Esophagus mucosa (tissue), 1 donor: ENCODE data around the gene AP2M1. TPM values are rescaled to one million over a fixed set of nuclear protein-coding genes. Genes with fewer than 3 reads are reported as not detected.

Experiments
- ATAC-seq: fragments of 200-7000 bp; cut with Tn5 transposase; one replicate; pipeline ENCODE4 v1.9.1; 2020
- total RNA-seq: library from RNA; stranded (reverse); gene quantifications from one replicate; pipeline ENCODE4 v1.2.4, GENCODE V29; 2023
- donor health status: DM: yes; HTN: yes; CAD: no.

The AP2M1 gene
- total RNA-seq, 1 donor from 2014 or later: 235 TPM

DNA sequence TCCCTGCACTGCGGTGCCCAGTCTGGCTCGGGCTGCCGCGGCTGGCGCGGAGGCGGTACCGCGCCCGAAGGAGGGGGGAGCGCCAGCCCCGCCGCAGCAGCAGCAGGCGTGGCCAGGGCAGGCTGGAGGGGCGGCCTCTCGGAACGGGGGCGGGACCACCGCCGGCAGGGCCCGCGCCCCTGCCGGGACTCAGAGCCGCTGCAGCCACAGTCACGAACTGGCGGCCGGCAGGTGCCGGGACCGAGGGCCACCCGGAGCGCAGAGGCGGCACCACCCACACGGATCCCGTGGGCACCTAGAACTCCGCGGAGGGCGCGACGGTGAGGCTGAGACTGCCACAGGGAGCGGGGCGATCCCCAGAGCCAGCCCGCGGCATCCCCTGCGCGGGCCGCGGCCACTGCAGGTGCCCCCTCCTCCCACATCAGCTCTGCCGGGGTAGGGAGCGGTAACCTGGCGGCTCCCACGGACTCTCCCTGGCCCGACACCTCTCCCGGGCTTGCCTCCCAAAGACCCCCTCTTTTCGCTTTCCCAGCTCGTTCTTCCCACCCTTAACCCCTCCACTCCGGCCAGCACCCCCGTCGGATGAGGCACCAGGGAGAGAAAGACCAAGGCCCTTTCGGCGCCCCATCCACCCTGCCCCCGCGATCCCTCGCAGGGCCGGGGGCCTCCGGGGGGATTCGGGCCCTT, 54.9 kb downstream of the AP2M1 start, which contains the start of gene VWA5B2:
TSS of gene VWA5B2 (plus strand) at position 192 of the 687 bp plus-strand sequence. CDS start 944 bp downstream, outside the sequence.
- peak; percentile 61 for ATAC-seq

DNA sequence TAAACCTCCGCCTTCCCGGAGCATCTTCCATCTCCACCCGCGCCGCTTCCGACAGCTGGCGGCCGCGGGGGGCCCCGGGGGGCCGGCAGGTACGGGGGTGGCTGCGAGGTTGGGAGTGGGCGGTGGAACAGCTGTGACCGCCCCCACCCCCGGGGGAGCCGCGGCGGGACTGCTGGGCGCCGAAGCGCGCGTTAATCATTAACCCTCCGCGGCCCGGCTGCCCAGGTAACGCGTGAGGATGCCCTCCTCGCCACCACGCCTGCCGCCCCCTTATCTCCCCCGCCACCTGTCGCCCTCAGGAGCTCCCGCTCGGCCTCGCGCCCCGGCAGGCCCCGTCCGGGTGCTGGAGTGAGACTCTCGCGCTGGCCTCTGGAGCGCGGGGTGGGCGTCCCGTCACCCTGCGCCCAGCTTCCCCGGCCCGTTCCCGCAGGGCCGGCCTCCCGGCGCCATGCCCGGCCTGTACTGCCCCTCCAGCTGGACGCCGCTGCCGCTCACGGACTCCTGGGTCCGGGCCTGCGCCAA, 55.5 kb downstream of the AP2M1 start:
- no peak for ATAC-seq

DNA sequence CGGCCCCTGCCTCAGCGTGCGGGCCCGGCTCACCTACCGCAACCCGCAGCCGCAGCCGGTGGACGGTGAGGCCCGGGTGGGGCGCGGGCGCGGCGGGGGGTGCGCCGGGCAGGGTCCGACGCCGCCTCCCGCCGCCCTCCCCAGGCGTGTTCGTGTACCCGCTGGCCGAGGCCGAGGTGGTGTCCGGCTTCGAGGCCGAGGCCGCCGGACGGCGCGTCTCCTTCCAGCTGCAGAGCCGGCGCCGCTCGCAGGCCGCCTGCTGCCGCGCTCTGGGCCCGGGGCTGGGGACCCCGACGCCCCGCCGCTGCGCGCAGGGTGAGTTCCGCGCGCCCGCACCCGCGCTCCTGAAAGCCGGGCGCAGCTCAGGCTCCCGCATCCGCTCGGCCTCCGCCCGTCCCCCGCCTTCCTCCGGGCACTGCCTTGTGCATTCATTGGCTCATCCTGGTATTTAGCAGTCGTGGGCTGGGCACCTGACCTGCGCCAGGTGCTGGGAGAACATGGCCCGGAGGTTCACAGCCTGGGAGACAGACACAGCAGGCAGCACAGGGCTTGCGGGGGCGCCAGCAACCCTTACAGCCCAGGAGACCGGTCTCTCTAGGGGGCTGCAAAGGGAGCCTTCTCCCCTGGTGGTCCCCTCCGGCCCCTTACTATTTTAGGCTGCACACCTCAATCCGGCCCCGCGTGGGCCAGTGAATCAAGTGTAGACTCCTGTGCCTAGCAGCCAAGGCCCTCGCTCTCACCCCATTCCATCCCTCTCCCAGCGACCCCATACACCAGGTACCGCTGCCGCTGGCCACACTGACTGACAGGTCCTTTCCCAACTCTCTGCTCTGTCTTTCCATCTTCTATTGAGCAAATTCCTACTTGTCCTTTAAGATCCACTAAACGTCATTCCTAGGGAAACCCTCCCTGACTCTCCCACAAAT, 56.2 kb downstream of the AP2M1 start:
- ATAC-seq: peak; percentile 65

DNA sequence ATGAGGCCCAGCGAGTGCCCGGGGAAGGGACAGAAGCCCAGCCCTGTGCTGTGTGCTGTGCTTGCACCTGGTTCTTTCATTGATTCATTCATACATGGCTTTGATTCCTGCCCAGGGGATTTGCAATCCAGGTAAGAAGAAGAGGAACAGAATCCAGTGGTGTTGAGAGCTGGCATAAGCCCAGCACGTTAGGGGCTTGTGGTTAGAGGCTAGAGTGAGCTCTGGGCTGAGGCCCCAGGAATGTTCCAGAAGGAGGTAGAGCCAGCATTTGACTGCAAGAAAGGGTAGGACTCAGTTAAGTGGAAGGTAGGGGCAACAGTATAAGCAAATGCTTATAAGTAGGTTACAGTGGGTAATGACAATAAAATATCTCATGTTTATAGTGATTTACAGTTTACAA, 57.0 kb downstream of the AP2M1 start:
- no peak for ATAC-seq

DNA sequence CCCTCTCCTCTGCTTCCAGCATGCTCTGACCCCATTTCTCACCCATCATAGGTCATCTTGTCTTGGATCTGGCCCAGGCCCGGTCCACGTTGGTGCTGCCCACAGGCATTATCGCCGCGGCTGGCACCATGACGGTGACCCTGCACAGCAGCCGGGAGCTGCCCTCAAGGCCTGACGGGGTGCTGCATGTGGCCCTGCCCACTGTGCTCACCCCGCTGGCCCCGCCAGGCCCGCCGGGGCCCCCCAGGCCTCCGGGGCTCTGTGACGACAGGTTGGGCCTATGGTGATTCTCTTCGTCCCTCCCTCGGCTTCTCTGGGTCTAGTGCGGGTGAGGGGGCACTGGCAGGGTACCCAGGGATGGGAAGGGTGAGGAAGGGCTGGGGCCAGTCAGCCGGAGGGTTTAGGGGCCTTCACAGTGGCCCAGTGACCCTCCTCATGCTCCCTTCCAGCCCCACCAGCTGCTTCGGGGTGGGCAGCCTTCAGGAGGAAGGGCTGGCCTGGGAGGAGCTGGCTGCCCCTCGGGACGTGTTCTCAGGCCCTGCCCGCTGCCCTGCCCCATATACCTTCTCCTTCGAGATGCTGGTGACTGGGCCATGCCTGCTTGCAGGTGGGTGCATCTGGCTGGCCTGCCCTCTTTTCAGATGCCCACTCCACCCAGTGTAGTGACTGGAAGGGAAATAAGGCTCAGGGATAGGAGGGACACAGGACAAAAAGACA, 58.6 kb downstream of the AP2M1 start:
- no peak for ATAC-seq

Other genes with a start within 250 kb of the AP2M1 start
- gene ABCC5, start 157.0 kb upstream of the AP2M1 start, total RNA-seq: 35.8 TPM
- not detected for gene HTR3D, start 143.1 kb upstream of the AP2M1 start, total RNA-seq
- not detected for gene HTR3C, start 121.8 kb upstream of the AP2M1 start, total RNA-seq
- not detected for gene HTR3E, start 77.8 kb upstream of the AP2M1 start, total RNA-seq
- gene EIF2B5, start 39.5 kb upstream of the AP2M1 start, total RNA-seq: 21.8 TPM
- gene DVL3, start 19.5 kb upstream of the AP2M1 start, total RNA-seq: 29.2 TPM
- 45.3 TPM for gene ABCF3, start 11.3 kb downstream of the AP2M1 start, total RNA-seq
- not detected for gene VWA5B2, start 54.7 kb downstream of the AP2M1 start, total RNA-seq
- 28.9 TPM for gene ALG3, start 74.1 kb downstream of the AP2M1 start, total RNA-seq
- gene EEF1AKMT4, start 74.8 kb downstream of the AP2M1 start, total RNA-seq: 7.1 TPM
- gene CAMK2N2, start 86.7 kb downstream of the AP2M1 start, total RNA-seq: 0.24 TPM
- gene ECE2, start 101.2 kb downstream of the AP2M1 start, total RNA-seq: not detected
- gene PSMD2, start 124.4 kb downstream of the AP2M1 start, total RNA-seq: 126 TPM
- gene EIF4G1, start 139.8 kb downstream of the AP2M1 start, total RNA-seq: 339 TPM
- 7.3 TPM for gene FAM131A, start 162.7 kb downstream of the AP2M1 start, total RNA-seq
- gene CLCN2, start 186.8 kb downstream of the AP2M1 start, total RNA-seq: 3.4 TPM
- gene POLR2H, start 186.9 kb downstream of the AP2M1 start, total RNA-seq: 46.0 TPM
- not detected for gene THPO, start 203.4 kb downstream of the AP2M1 start, total RNA-seq
- 0.84 TPM for gene CHRD, start 205.2 kb downstream of the AP2M1 start, total RNA-seq